GM23338 (cell line): ENCODE results near the gene CHD9. TPM values are rescaled to one million over a fixed set of nuclear protein-coding genes. Genes with fewer than 3 reads are reported as not detected.
"Not testable (repeated sequence)": the region's sequence is repeated elsewhere in the genome, so short reads cannot be mapped to it uniquely, and the experiment has no call there.

Experiments used
- ATAC-seq: fragments of 200-7000 bp; cut with Tn5 transposase; 3 replicates; pipeline ENCODE4 v1.9.1; 2020
- DNase-seq: peaks from one replicate; pipeline ENCODE4 v3.0.0-alpha.2; 2015; ENCODE audit warnings: low spot score
- H2AFZ ChIP-seq: fragments of 200-600 bp; sonication (generic); 2 replicates; pipeline ENCODE4 v1.8.0; 2016; ENCODE audit warnings: antibody characterized with exemption, mild to moderate bottlenecking, moderate library complexity
- H3F3A ChIP-seq: fragments of 200-600 bp; sonication (generic); replicated peaks from 2 replicates; pipeline ENCODE4 v1.8.0; 2017; ENCODE audit warnings: antibody characterized with exemption, mixed run types, low read depth
- H3K27ac ChIP-seq: fragments of 200-600 bp; sonication (generic); 2 replicates; pipeline ENCODE4 v1.6.1; 2016; ENCODE audit warnings: low read depth
- H3K27me3 ChIP-seq: fragments of 200-600 bp; sonication (generic); 2 replicates; pipeline ENCODE4 v1.8.0; 2016; ENCODE audit warnings: mild to moderate bottlenecking, mixed run types, moderate library complexity; ENCODE audit not compliant: insufficient read depth
- H3K36me3 ChIP-seq: fragments of 200-600 bp; sonication (generic); 2 replicates; pipeline ENCODE4 v1.8.0; 2016; ENCODE audit warnings: mild to moderate bottlenecking; ENCODE audit not compliant: insufficient read depth
- H3K4me1 ChIP-seq: fragments of 200-600 bp; sonication (generic); 2 replicates; pipeline ENCODE4 v1.8.0; 2016; ENCODE audit warnings: mild to moderate bottlenecking, moderate library complexity; ENCODE audit not compliant: insufficient read depth
- H3K4me2 ChIP-seq: fragments of 200-600 bp; sonication (generic); 2 replicates; pipeline ENCODE4 v1.7.1; 2017; ENCODE audit warnings: mixed run types
- H3K4me3 ChIP-seq: fragments of 200-600 bp; sonication (generic); 2 replicates; pipeline ENCODE4 v1.6.1; 2016; ENCODE audit warnings: mixed run types
- H3K79me2 ChIP-seq: fragments of 200-600 bp; sonication (generic); replicated peaks from 2 replicates; pipeline ENCODE4 v1.8.0; 2017; ENCODE audit warnings: mild to moderate bottlenecking; ENCODE audit not compliant: insufficient read depth
- H3K9me2 ChIP-seq: fragments of 200-600 bp; sonication (generic); 2 replicates; pipeline ENCODE4 v1.8.0; 2017; ENCODE audit not compliant: insufficient read depth
- H4K20me1 ChIP-seq: fragments of 200-600 bp; sonication (generic); replicated peaks from 2 replicates; pipeline ENCODE4 v1.8.0; 2017; ENCODE audit warnings: mild to moderate bottlenecking; ENCODE audit not compliant: insufficient read depth
- H3K27ac Mint-ChIP-seq: 2 replicates; pipeline ENCODE4 v1.8.0; 2020; ENCODE audit warnings: inconsistent platforms, mild to moderate bottlenecking, moderate library complexity, mixed read lengths
- H3K27me3 Mint-ChIP-seq: 3 replicates; pipeline ENCODE4 v1.8.0; 2022; ENCODE audit warnings: low read depth, mild to moderate bottlenecking, moderate library complexity, mixed read lengths, inconsistent platforms; ENCODE audit not compliant: insufficient read depth, poor library complexity
- H3K36me3 Mint-ChIP-seq: 3 replicates; pipeline ENCODE4 v1.8.0; 2021; ENCODE audit warnings: low read depth, mild to moderate bottlenecking, inconsistent platforms, moderate library complexity, mixed read lengths
- H3K4me1 Mint-ChIP-seq: 3 replicates; pipeline ENCODE4 v1.8.0; 2020; ENCODE audit warnings: mild to moderate bottlenecking, inconsistent platforms, mixed read lengths
- H3K4me3 Mint-ChIP-seq: 3 replicates; pipeline ENCODE4 v1.8.0; 2021; ENCODE audit warnings: moderate library complexity, mild to moderate bottlenecking, inconsistent platforms, mixed read lengths
- H3K9me3 Mint-ChIP-seq: 3 replicates; pipeline ENCODE4 v1.8.0; 2020; ENCODE audit warnings: moderate library complexity, mild to moderate bottlenecking, inconsistent platforms, mixed read lengths
- CREB1 ChIP-seq: fragments of 250-450 bp; sonication (Bioruptor Pico); IDR thresholded peaks from 2 replicates; pipeline ENCODE4 v1.5.0; 2020; ENCODE audit warnings: low read depth, mild to moderate bottlenecking, moderate library complexity
- ETS1 ChIP-seq: IDR thresholded peaks from 2 replicates; pipeline ENCODE4 v1.6.1; 2016; ENCODE audit warnings: antibody characterized with exemption
- EZH2phosphoT487 ChIP-seq: fragments of 200-600 bp; sonication (generic); IDR thresholded peaks from one replicate; pipeline ENCODE4 v1.8.1; 2018; ENCODE audit warnings: antibody characterized with exemption; ENCODE audit not compliant: unreplicated experiment
- JUNB ChIP-seq: IDR thresholded peaks from one replicate; pipeline ENCODE4 v1.6.1; 2016; ENCODE audit warnings: antibody characterized with exemption; ENCODE audit not compliant: unreplicated experiment
- NANOG ChIP-seq: IDR thresholded peaks from 2 replicates; pipeline ENCODE4 v1.6.1; 2016; ENCODE audit warnings: antibody characterized with exemption, borderline replicate concordance
- REST ChIP-seq: IDR thresholded peaks from one replicate; pipeline ENCODE4 v1.6.1; 2018; ENCODE audit warnings: antibody characterized with exemption; ENCODE audit not compliant: unreplicated experiment
- STAT1 ChIP-seq: IDR thresholded peaks from one replicate; pipeline ENCODE4 v1.6.1; 2016; ENCODE audit warnings: antibody characterized with exemption; ENCODE audit not compliant: unreplicated experiment
- ZNF114 ChIP-seq: fragments of 250-450 bp; sonication (Bioruptor Pico); IDR thresholded peaks from 2 replicates; pipeline ENCODE4 v1.5.0; 2020; ENCODE audit warnings: mild to moderate bottlenecking, moderate library complexity
- ZNF331 ChIP-seq: fragments of 250-450 bp; sonication (Bioruptor Pico); IDR thresholded peaks from 2 replicates; pipeline ENCODE4 v1.5.0; 2020; ENCODE audit warnings: low read depth, mild to moderate bottlenecking, moderate library complexity
- polyA plus RNA-seq: library from polyadenylated mRNA; unstranded; fragments of >200 nt; fragmentation: Nextera tagmentation; extraction: Ambion mirVana; gene quantifications from 2 replicates; pipeline ENCODE4 v1.2.1, GENCODE V29; 2016
- total RNA-seq: library from RNA; depleted of rRNA; stranded (reverse); fragments of >200 nt; shearing (Covaris generic); gene quantifications from 2 replicates; pipeline ENCODE4 v1.2.3, GENCODE V29; 2014

Gene CHD9
- total and polyA plus RNA-seq, 2 experiments from 2014 or later: 18.8 to 46.6 TPM

GRCh38 chr16:53051255-53051654, 3.5 kb upstream of the CHD9 start:
- peaks cover 16% of the 10 kb centered on the region; the same call in 2 of the 3 replicates for H3K36me3 Mint-ChIP-seq
- H3K27ac ChIP-seq, H3K4me3 Mint-ChIP-seq, H3K9me2 ChIP-seq, DNase-seq, H3K27me3 ChIP-seq, H4K20me1 ChIP-seq, H3K27ac Mint-ChIP-seq, H3F3A ChIP-seq, H3K79me2 ChIP-seq, H3K36me3 ChIP-seq, H2AFZ ChIP-seq, ATAC-seq, H3K4me2 ChIP-seq, H3K4me3 ChIP-seq: not testable (repeated sequence)
- H3K4me1 Mint-ChIP-seq: peaks cover 13% of the 10 kb centered on the region
- H3K9me3 Mint-ChIP-seq: peaks cover 14% of the 10 kb centered on the region
- H3K4me1 ChIP-seq: peaks cover 14% of the 10 kb centered on the region
- peaks cover 11% of the 10 kb centered on the region for H3K27me3 Mint-ChIP-seq

GRCh38 chr16:53052519-53053501, 2.0 kb upstream of the CHD9 start, which contains the start of gene CHD9NB:
Gene CHD9NB, minus strand, starts transcription at chr16:53052897. Its CDS starts 8,739 bp downstream, at chr16:53044158.
- Histone ChIP-seq H3K27me3 (no peaks in the 10 kb centered on the region), H3K27ac (no peak within 1 kb of the TSS), H2AFZ (no peak within 1 kb of the TSS), H3K4me1 (peaks cover 19% of the 10 kb centered on the region), H3K36me3 (no peaks in the 10 kb centered on the region; the same call in 1 of the 2 replicates), H3K9me2 (no peaks in the 10 kb centered on the region), H4K20me1 (no peaks in the 10 kb centered on the region; the same call in 1 of the 2 replicates), H3K79me2 (peaks cover 20% of the 10 kb centered on the region), H3K4me2 (no peak within 1 kb of the TSS), H3F3A (no peaks in the 10 kb centered on the region; the same call in 1 of the 2 replicates), H3K4me3 (no peak within 1 kb of the TSS)
- TF ChIP-seq REST (no peak), STAT1 (no peak), CREB1 (CRISPR knock-in tag) (no peak), ZNF114 (CRISPR knock-in tag) (no peak), EZH2phosphoT487 (no peak), ETS1 (no peak), JUNB (no peak), ZNF331 (CRISPR knock-in tag) (no peak), NANOG (no peak)
- H3K4me3 Mint-ChIP-seq: no peak within 1 kb of the TSS
- H3K27me3 Mint-ChIP-seq: peaks cover 11% of the 10 kb centered on the region
- H3K36me3 Mint-ChIP-seq: peaks cover 4% of the 10 kb centered on the region; the same call in 1 of the 3 replicates
- H3K27ac Mint-ChIP-seq: no peak within 1 kb of the TSS
- H3K9me3 Mint-ChIP-seq: no peaks in the 10 kb centered on the region; the same call in 1 of the 3 replicates
- peaks cover 17% of the 10 kb centered on the region for H3K4me1 Mint-ChIP-seq
- ATAC-seq: no peak
- DNase-seq: no peak
